HG03571 (cell line): Measurements from ENCODE around the gene CNMD.
"Not testable (repeated sequence)": the region's sequence is repeated elsewhere in the genome, so short reads cannot be mapped to it uniquely, and the experiment has no call there.

Source experiments
- ATAC-seq: cut with Tn5 transposase; IDR thresholded peaks from one replicate; pipeline ENCODE4 v1.9.1; 2021; ENCODE audit not compliant: unreplicated experiment

The CNMD gene

GRCh38 chr13:52744842-52745375, 5.3 kb upstream of the CNMD start:
- no peak for ATAC-seq

DNA sequence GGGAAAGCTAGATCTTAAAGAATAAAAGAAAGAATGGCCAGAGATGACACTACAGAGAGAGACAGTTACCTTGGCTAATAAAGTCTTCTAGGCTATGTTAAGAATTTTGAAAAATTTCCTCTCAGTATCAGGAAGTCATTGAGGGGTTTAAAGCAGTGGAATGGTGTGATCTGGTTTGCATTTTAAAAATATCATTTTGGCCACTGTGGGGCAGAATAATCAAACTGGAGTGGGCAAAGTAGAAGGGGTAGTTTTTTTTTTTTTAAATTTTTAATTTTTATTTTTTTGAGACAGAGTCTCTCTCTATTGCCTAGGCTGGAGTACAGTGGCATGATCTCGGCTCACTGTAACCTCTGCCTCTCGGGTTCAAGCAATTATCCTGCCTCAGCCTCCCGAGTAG, 4.4 kb upstream of the CNMD start:
- ATAC-seq = no peak

GRCh38 chr13:52743569-52743968, 3.9 kb upstream of the CNMD start:
- no peak for ATAC-seq

GRCh38 chr13:52738719-52739467, 727 bp downstream of the CNMD start:
- ATAC-seq = no peak

DNA sequence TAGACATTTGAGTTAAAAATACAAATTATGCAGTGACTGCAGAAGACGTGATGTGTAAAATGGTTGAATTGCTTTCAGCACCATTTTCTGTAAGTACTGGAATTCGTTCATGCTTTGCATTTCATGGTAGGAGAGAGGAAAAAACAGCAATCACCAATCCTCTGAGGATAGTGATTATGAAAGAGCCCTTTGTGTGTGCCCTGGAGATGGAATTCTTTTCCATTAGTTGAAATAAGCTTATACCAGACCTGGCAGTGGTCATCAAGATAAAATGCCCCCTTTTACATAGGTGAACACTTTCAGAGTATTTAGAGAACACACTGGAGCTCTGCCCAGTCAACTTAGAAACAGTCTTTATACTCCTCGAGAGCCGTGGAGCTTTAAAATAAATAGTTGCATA, 1.7 kb downstream of the CNMD start:
- ATAC-seq = no peak

- no peak for ATAC-seq
Observed at GRCh38 chr13:52737451-52737850, 2.2 kb downstream of the CNMD start.

DNA sequence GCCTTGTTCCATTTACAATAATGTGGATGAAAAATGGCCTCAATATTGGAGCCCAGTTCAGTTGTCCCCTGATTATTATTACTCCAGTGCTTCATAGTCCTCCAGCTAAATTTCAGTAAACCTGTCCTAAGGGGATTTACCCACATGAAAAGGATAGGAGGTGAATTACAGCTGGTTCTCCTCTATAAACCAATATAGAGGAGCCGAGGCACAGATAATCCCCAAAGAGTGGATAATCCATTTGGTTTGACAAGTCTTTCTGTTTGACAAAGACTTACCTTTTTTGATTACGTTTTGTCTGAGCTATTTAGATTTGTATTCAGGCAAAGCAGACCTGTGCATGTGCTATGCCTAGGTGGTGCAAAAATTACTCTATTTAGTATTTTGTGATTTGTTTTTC, 2.7 kb downstream of the CNMD start:
- ATAC-seq = no peak

- ATAC-seq = no peak
Observed at GRCh38 chr13:52734075-52734623, 5.5 kb downstream of the CNMD start.

- ATAC-seq = no peak
Observed at GRCh38 chr13:52726258-52726657, 13.4 kb downstream of the CNMD start.

- ATAC-seq = no peak
Observed at GRCh38 chr13:52725302-52725701, 14.3 kb downstream of the CNMD start.

DNA sequence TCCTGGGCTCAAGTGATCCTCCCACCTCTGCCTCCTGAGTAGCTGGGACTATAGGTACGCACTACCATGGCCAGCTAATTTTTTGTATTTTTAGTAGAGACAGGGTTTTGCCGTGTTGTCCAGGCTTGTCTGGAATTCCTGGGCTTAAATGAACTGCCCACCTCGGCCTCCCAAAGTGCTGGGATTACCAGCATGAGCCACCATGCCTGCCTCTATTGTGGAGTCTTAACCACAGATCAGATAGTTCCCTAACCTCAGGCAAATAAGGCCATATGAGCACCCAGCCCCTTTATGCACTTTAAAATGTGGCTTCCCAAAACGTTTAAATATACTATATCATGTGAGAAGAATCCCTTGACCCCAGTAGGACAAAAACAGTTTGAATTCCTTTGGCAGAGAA, 16.4 kb downstream of the CNMD start:
- ATAC-seq = no peak

- not testable (repeated sequence) for ATAC-seq
Observed at GRCh38 chr13:52721356-52721755, 18.3 kb downstream of the CNMD start.

GRCh38 chr13:52720904-52721303, 18.7 kb downstream of the CNMD start:
- not testable (repeated sequence) for ATAC-seq

DNA sequence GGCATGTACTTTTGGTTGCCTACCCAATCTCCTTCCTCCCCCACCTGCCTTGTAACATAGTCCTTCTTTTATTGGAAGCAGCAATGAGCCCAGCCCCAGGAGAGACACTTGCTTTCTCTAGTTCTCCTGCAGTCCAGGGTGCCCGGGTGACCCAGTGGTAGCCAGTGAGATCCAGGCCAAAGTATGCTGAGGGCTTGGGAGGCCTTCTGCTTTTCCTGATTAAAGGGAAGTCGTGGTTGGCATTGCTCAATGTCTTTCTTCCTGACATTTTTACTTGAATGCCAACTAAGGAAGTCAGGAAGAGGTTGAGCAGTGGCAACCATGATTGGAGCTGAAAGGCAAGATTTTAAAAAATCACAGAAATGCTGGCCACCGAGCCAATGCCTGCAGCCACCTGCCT, 25.7 kb downstream of the CNMD start:
- no peak for ATAC-seq

GRCh38 chr13:52712385-52712784, 27.2 kb downstream of the CNMD start:
- no peak for ATAC-seq

DNA sequence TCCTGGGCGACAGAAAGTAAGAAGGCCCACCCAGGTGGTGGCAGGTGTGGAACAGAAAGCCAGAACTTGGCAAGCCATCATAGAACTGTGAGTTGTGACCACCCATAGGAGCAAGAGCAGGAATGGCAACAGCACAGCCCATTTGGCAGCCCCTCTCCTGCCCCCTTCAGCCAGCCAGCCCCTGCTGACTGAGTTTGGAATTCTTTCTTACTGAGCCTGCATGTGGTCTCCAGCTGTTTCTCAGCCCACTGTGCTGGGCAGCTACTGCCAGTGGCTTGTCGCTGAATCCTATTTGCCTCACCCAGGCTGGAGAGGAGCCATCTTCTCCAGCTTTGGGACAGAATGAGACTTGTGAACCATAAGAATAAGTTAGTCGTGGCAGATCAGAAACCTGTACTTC, 28.3 kb downstream of the CNMD start:
- no peak for ATAC-seq

- not testable (repeated sequence) for ATAC-seq
Observed at GRCh38 chr13:52708266-52708665, 31.4 kb downstream of the CNMD start.

DNA sequence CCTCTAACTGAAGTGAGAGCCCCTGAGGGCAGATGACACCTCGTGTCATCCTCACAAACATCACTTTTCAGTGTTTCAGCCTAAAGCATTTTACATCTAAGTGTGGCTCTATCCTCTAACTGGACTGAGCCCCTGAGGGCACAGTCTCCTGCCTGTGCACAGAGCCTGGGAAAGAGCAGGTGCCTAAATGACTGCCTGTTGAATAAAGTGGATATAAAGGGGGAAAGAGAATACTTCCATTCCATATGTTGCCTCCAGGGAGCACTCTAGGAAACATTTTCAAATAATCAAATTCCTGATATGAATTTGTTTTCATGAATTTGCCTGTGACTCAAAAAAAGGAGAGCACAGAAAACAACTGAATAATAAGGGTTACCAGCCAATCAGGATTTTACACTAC, 32.2 kb downstream of the CNMD start:
- no peak for ATAC-seq

DNA sequence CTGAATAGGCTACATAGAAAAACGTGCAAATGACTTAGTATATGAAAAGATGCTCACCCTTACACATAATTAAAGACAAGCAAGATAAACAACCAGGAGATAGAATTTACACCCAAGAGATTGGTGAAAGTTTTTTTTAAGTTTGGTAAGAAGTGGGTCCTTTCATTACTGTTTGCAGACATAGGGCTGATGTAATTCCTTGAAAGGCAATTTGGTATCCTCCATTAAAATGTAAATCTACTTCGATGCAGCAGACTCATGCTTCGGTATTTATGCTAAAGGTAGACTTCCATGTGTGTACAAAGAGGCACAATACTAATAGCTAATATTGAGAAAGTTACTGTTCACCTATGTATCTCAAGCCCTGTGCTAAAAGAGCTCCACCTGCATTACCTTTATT, 33.5 kb downstream of the CNMD start:
- ATAC-seq = no peak

GRCh38 chr13:52703482-52703881, 36.1 kb downstream of the CNMD start:
- ATAC-seq = no peak

GRCh38 chr13:52701728-52702465, 37.7 kb downstream of the CNMD start:
- ATAC-seq = no peak

DNA sequence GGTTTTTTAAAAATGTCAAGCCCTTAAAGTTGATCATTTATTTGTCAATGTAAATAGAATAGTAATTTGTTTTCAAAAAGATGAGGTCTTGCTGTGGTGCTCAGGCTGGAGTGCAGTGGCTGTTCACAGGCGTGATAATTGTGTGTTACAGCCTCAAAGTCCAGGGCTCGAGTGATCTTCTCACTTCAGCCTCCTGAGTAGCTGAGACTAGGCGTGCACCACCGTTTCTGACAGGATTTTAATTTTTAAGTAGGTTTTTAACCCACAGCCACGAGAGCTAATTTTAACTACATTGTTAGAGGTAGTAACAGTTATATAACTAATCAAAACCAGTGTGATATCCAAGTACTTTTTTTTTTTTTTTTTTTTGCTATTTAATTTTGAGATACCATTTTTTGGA, 43.1 kb downstream of the CNMD start:
- no peak for ATAC-seq
